Esophagus muscularis mucosa (tissue), 4 donors: ENCODE measurements around the gene DTNA.

Experiments used
- CTCF ChIP-seq, 3 experiments: fragments of 200-600 bp in 2 of 3; fragments of 450-650 bp in 1 of 3; sonication (generic) in 2 of 3; IDR thresholded peaks; one replicate each; pipeline ENCODE4 v1.5.1; 2017 to 2019; ENCODE audit warnings: antibody characterized with exemption in 3 of 3, mild to moderate bottlenecking in 2 of 3, moderate library complexity in 1 of 3
- EP300 ChIP-seq: sonication (generic); formaldehyde crosslinking; IDR thresholded peaks from one replicate; pipeline ENCODE4 v1.6.1; 2017; ENCODE audit warnings: antibody characterized with exemption
- POLR2AphosphoS5 ChIP-seq, 2 donors: sonication (generic); formaldehyde crosslinking; IDR thresholded peaks; one replicate each; pipeline ENCODE4 v1.6.1; 2017; ENCODE audit warnings: antibody characterized with exemption in 2 of 2

- TF ChIP-seq EP300 (no peak), CTCF (IDR thresholded peaks at IDR 0.05) (no peak), POLR2AphosphoS5 (IDR thresholded peaks at IDR 0.05) (no peak)
Observed at GRCh38 chr18:34921226-34921625, 211.1 kb downstream of the DTNA start.
